GM12874 (cell line): ENCODE results near the gene RANGAP1.
A peak's percentile ranks its signal among the peaks of the same experiment; 100 is the strongest.

Experiments used
- CTCF ChIP-seq: IDR thresholded peaks from 2 replicates; pipeline ENCODE4 v1.5.1; 2011; ENCODE audit warnings: low read depth, mild to moderate bottlenecking, control low read depth, low read length, moderate library complexity; ENCODE audit not compliant: insufficient read depth

The RANGAP1 gene

GRCh38 chr22:41308544-41308947 is 22.6 kb upstream of the RANGAP1 start:
- TF ChIP-seq CTCF: no peak

GRCh38 chr22:41308054-41308453 is 22.1 kb upstream of the RANGAP1 start:
- no peak for TF ChIP-seq CTCF

GRCh38 chr22:41305646-41306045 is 19.7 kb upstream of the RANGAP1 start:
- no peak for TF ChIP-seq CTCF

- no peak for TF ChIP-seq CTCF
Observed at GRCh38 chr22:41302811-41303210, 16.8 kb upstream of the RANGAP1 start.

- TF ChIP-seq CTCF: no peak
Observed at GRCh38 chr22:41302021-41302767, 16.2 kb upstream of the RANGAP1 start.

- TF ChIP-seq CTCF: peak; percentile 63
Observed at GRCh38 chr22:41301085-41302020, 15.4 kb upstream of the RANGAP1 start, which contains the start of gene ZC3H7B. TSS of gene ZC3H7B (plus strand) at chr22:41301525. CDS start at chr22:41320661, 19,136 bp downstream.

- TF ChIP-seq CTCF: no peak
Observed at GRCh38 chr22:41300661-41301060, 14.7 kb upstream of the RANGAP1 start.
